Bronchial smooth muscle cell (primary cell): ENCODE measurements around the gene DGKK. TPM values are rescaled to one million over a fixed set of nuclear protein-coding genes. Genes with fewer than 3 reads are reported as not detected.

Experiments
- total RNA-seq: library from RNA; depleted of rRNA; stranded (reverse); fragments of >200 nt; gene quantifications from 2 replicates; pipeline ENCODE4 v1.2.1, GENCODE V29; 2014

The DGKK gene, protein sequence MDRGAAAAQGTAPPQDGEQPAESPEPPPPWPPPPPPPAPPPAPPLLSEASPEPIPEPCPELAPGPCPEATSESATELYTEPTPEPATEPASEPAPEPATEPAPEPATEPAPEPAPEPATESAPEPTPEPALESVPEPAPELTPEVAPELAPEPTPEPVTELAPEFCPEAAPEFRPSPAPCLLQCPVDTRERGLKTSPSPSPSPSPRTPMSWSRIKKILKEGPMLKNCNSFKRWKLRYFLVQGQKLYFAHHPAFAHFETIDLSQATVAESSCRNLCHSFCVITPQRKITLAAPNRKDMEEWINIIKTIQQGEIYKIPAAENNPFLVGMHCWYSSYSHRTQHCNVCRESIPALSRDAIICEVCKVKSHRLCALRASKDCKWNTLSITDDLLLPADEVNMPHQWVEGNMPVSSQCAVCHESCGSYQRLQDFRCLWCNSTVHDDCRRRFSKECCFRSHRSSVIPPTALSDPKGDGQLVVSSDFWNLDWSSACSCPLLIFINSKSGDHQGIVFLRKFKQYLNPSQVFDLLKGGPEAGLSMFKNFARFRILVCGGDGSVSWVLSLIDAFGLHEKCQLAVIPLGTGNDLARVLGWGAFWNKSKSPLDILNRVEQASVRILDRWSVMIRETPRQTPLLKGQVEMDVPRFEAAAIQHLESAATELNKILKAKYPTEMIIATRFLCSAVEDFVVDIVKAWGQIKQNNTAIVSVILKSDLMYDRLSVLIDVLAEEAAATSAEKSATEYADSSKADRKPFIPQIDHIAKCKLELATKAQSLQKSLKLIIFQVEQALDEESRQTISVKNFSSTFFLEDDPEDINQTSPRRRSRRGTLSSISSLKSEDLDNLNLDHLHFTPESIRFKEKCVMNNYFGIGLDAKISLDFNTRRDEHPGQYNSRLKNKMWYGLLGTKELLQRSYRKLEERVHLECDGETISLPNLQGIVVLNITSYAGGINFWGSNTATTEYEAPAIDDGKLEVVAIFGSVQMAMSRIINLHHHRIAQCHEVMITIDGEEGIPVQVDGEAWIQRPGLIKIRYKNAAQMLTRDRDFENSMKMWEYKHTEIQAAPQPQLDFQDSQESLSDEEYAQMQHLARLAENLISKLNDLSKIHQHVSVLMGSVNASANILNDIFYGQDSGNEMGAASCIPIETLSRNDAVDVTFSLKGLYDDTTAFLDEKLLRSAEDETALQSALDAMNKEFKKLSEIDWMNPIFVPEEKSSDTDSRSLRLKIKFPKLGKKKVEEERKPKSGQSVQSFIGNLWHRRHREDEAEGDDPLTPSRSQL
- total RNA-seq = not detected in 2 replicates

DNA sequence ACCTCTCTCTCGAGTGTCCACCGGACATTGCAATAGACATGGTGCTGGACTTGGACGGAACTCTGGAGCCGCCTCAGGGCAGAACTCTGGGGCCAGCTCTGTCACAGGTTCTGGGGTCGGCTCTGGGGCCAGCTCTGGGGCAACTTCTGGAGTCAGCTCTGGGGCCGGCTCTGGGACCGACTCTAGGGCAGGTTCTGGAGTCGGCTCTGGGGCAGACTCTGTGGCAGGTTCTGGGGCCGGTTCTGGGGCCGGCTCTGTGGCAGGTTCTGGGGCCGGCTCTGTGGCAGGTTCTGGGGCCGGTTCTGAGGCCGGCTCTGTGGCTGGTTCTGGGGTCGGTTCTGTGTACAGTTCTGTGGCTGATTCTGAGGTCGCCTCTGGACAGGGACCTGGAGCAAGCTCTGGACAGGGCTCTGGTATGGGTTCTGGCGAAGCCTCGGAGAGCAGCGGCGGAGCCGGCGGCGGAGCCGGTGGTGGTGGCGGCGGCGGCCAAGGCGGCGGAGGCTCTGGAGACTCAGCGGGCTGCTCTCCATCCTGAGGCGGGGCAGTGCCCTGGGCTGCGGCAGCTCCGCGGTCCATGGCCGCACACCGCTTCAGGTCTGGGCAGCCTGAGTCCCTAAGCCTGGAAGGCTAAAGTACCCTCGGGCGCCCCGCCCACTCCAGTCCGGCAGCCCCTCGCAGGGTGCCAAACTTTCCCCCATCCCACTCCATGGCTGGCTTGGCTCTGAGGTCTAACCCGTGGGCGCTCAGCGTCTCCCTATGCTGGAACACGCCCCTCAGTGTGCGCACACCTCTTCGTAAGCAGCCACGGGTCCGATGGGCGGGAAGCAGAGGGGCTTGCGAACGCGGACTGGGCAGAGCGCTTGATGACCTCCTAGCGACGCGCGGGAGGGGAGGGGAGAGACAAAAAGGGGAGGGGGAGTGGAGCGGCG lies at the start of gene DGKK:
Gene DGKK (minus strand): TSS at position 723 of the 929 bp plus-strand sequence. CDS start 147 bp downstream, at position 576.

